Renal cortex interstitium (tissue), 3 donors: Measurements from ENCODE around the gene GNA15. TPM values are rescaled to one million over a fixed set of nuclear protein-coding genes. Genes with fewer than 3 reads are reported as not detected.

Source experiments
- polyA plus RNA-seq, 3 donors: library from polyadenylated mRNA; unstranded; fragments of 120-200 nt; gene quantifications; one replicate each; pipeline ENCODE4 v1.2.1, GENCODE V29; 2013; ENCODE audit not compliant: insufficient read length in 3 of 3

GNA15 gene
- polyA plus RNA-seq, 3 donors = 0.81 to 1.6 (median 1.2) TPM

Other genes starting within 250 kb of the GNA15 start
- gene ZNF57, start 235.1 kb upstream of the GNA15 start, polyA plus RNA-seq = 1 to 10 TPM; 6.9 to 7.6 (median 7.1) TPM
- 1 to 10 TPM; 7.6 to 9.0 (median 8.2) TPM for gene ZNF77, start 191.1 kb upstream of the GNA15 start, polyA plus RNA-seq
- 10 to 100 TPM in 1 of 3 donors, 1 to 10 TPM in 2; 8.1 to 10.4 (median 8.3) TPM for gene TLE6, start 158.5 kb upstream of the GNA15 start, polyA plus RNA-seq
- gene TLE2, start 106.8 kb upstream of the GNA15 start, polyA plus RNA-seq = 10 to 100 TPM; 27.0 to 63.6 (median 39.6) TPM
- 100 to 1,000 TPM; 419 to 491 (median 450) TPM for gene TLE5, start 73.5 kb upstream of the GNA15 start, polyA plus RNA-seq
- gene GNA11, start 41.7 kb upstream of the GNA15 start, polyA plus RNA-seq = 10 to 100 TPM; 61.2 to 64.4 (median 61.5) TPM
- under 1 TPM; 0.28 to 0.56 (median 0.34) TPM for gene S1PR4, start 42.7 kb downstream of the GNA15 start, polyA plus RNA-seq
- 10 to 100 TPM; 29.5 to 48.4 (median 41.7) TPM for gene NCLN, start 49.9 kb downstream of the GNA15 start, polyA plus RNA-seq
- gene CELF5, start 88.6 kb downstream of the GNA15 start, polyA plus RNA-seq = 1 to 10 TPM in 1 of 3 donors, under 1 TPM in 2; 0.75 to 1.7 (median 0.82) TPM
- 10 to 100 TPM; 19.6 to 30.0 (median 28.3) TPM for gene NFIC, start 230.6 kb downstream of the GNA15 start, polyA plus RNA-seq